AG09319 (cell line): ENCODE data around the gene KCNT1.
A peak's percentile ranks its signal among the peaks of the same experiment; 100 is the strongest.

Experiments
- DNase-seq: peaks from one replicate; pipeline ENCODE4 v3.0.0-alpha.2; 2010; ENCODE audit warnings: low read depth; ENCODE audit errors: extremely low read depth
- CTCF ChIP-seq: IDR thresholded peaks from 2 replicates; pipeline ENCODE4 v1.5.1; 2011; ENCODE audit warnings: low read depth, mild to moderate bottlenecking, inconsistent platforms, low read length, moderate library complexity

Gene KCNT1

GRCh38 chr9:135802876-135803419 is 101.0 kb downstream of the KCNT1 start:
- DNase-seq = no peak
- TF ChIP-seq CTCF = no peak

- DNase-seq = no peak
- TF ChIP-seq CTCF = no peak
Observed at GRCh38 chr9:135803441-135803840, 101.5 kb downstream of the KCNT1 start.

GRCh38 chr9:135804581-135805421 is 102.8 kb downstream of the KCNT1 start:
- no peak for DNase-seq
- TF ChIP-seq CTCF = no peak

- TF ChIP-seq CTCF = no peak
- no peak for DNase-seq
Observed at GRCh38 chr9:135805422-135806022, 103.5 kb downstream of the KCNT1 start.

- DNase-seq = peak; percentile 11
- no peak for TF ChIP-seq CTCF
Observed at GRCh38 chr9:135809166-135809565, 107.2 kb downstream of the KCNT1 start.

GRCh38 chr9:135810806-135811575 is 109.0 kb downstream of the KCNT1 start:
- no peak for TF ChIP-seq CTCF
- no peak for DNase-seq
